GM12878 (cell line): ENCODE measurements around the gene THSD8. TPM values are rescaled to one million over a fixed set of nuclear protein-coding genes. Genes with fewer than 3 reads are reported as not detected.

Experiments used
- CHD2 ChIP-seq: IDR thresholded peaks from 2 replicates; pipeline ENCODE4 v1.6.1; 2011; ENCODE audit warnings: low read depth, low read length, improper control_type of control experiment, borderline replicate concordance
- E2F4 ChIP-seq: IDR thresholded peaks from 2 replicates; pipeline ENCODE4 v1.6.1; 2012; ENCODE audit warnings: low read depth, low read length, improper control_type of control experiment
- HDAC6 ChIP-seq: fragments of 200-600 bp; sonication (generic); IDR thresholded peaks from one replicate; pipeline ENCODE4 v1.8.0; 2017; ENCODE audit warnings: antibody characterized with exemption; ENCODE audit not compliant: unreplicated experiment
- IKZF1 ChIP-seq: fragments of 450-650 bp; conservative IDR thresholded peaks from 2 replicates; pipeline ENCODE4 v1.6.1; 2017; ENCODE audit warnings: antibody characterized with exemption, mild to moderate bottlenecking
- KAT2A ChIP-seq: conservative IDR thresholded peaks from 2 replicates; pipeline ENCODE4 v1.6.1; 2011; ENCODE audit warnings: low read depth, low read length; ENCODE audit not compliant: control insufficient read depth
- MAX ChIP-seq: IDR thresholded peaks from 2 replicates; pipeline ENCODE4 v1.6.1; 2012; ENCODE audit warnings: low read depth, low read length, improper control_type of control experiment
- MLLT1 ChIP-seq: fragments of 450-650 bp; IDR thresholded peaks from 2 replicates; pipeline ENCODE4 v1.6.1; 2016; ENCODE audit warnings: mild to moderate bottlenecking
- NRF1 ChIP-seq: conservative IDR thresholded peaks from 2 replicates; pipeline ENCODE4 v1.6.1; 2011; ENCODE audit warnings: mild to moderate bottlenecking, low read depth, low read length, improper control_type of control experiment
- PKNOX1 ChIP-seq: fragments of 450-650 bp; IDR thresholded peaks from 2 replicates; pipeline ENCODE4 v1.6.1; 2016; ENCODE audit warnings: mild to moderate bottlenecking
- RAD21 ChIP-seq: IDR thresholded peaks from 2 replicates; pipeline ENCODE4 v1.6.1; 2011; ENCODE audit warnings: mild to moderate bottlenecking, low read depth, low read length, moderate library complexity; ENCODE audit not compliant: insufficient read depth
- SKIL ChIP-seq: fragments of 450-650 bp; IDR thresholded peaks from 2 replicates; pipeline ENCODE4 v1.6.1; 2017; ENCODE audit warnings: mild to moderate bottlenecking, low read depth, inconsistent platforms; ENCODE audit not compliant: poor library complexity, severe bottlenecking
- SUPT20H ChIP-seq: IDR thresholded peaks from 2 replicates; pipeline ENCODE4 v1.6.1; 2011; ENCODE audit warnings: low read depth, mild to moderate bottlenecking, low read length, moderate library complexity, borderline replicate concordance; ENCODE audit not compliant: control insufficient read depth
- TARDBP ChIP-seq: IDR thresholded peaks from 2 replicates; pipeline ENCODE4 v1.6.1; 2016; ENCODE audit warnings: borderline replicate concordance
- YBX1 ChIP-seq: fragments of 450-650 bp; IDR thresholded peaks from 2 replicates; pipeline ENCODE4 v1.6.1; 2016; ENCODE audit warnings: antibody characterized with exemption
- ZBTB11 ChIP-seq: fragments of 450-650 bp; formaldehyde crosslinking; IDR thresholded peaks from 2 replicates; pipeline ENCODE4 v1.5.0; 2022; ENCODE audit warnings: mild to moderate bottlenecking, missing genetic modification characterization
- ZNF207 ChIP-seq: fragments of 450-650 bp; IDR thresholded peaks from 2 replicates; pipeline ENCODE4 v1.6.1; 2014; ENCODE audit warnings: antibody characterized with exemption, mild to moderate bottlenecking, borderline replicate concordance
- ZNF217 ChIP-seq: fragments of 450-650 bp; IDR thresholded peaks from 2 replicates; pipeline ENCODE4 v1.6.1; 2017; ENCODE audit warnings: antibody characterized with exemption, mild to moderate bottlenecking
- polyA plus RNA-seq, 11 experiments: library from polyadenylated mRNA; depleted of rRNA in 4 of 11; unstranded in 6 of 11; stranded (reverse) in 5 of 11; fragments of >200 nt; fragmentation: Nextera tagmentation in 4 of 11; fragmentation: Illumina TruSeq in 1 of 11; extraction: Ambion mirVana in 4 of 11; extraction: Trizol in 1 of 11; gene quantifications; 1 replicate in 1 of 11; 2 replicates in 10 of 11; pipeline versions ENCODE4 v1.2.1 to v1.2.3, GENCODE V29; 2011 to 2016; ENCODE audit warnings: inconsistent platforms in 2 of 11, missing spikeins in 2 of 11, low read depth in 1 of 11
- total RNA-seq, 4 experiments: library from RNA; depleted of rRNA in 3 of 4; stranded (reverse); fragments of >200 nt in 3 of 4; fragmentation: Illumina TruSeq in 1 of 4; extraction: Trizol in 1 of 4; gene quantifications; 2 replicates each; pipeline versions ENCODE4 v1.2.1 to v1.2.3, GENCODE V29; 2013 to 2021

THSD8 gene
- total and polyA plus RNA-seq, 10 of the 15 experiments (the other 5 are each of a cell fraction or from before 2014, with no cell fraction given), result 0.24 to 32.3 (median 21.3) TPM; not detected in 2

- TF ChIP-seq HDAC6 (no peak), IKZF1 (peak; percentile 66), MLLT1 (no peak), PKNOX1 (no peak), E2F4 (no peak), ZBTB11 (CRISPR knock-in tag) (no peak), SKIL (no peak), NRF1 (0 out of 2 replicates have a peak, but pooled peaks have one; percentile 24), MAX (no peak), KAT2A (no peak), RAD21 (peak; percentile 49), ZNF207 (no peak), ZNF217 (no peak), CHD2 (no peak), SUPT20H (no peak), YBX1 (no peak), TARDBP (no peak)
Measured at GRCh38 chr19:12757544-12758274, 44.2 kb upstream of the THSD8 start (continued).
